ENCODE results near the gene FANCD2.
"Not testable (repeated sequence)": the region's sequence is repeated elsewhere in the genome, so short reads cannot be mapped to it uniquely, and the experiment has no call there.

FANCD2 gene

GRCh38 chr3:10085738-10086137 lies 59.5 kb downstream of the FANCD2 start:
- no peak for DNase-seq (ENCODE audit: low read depth)
- no peak for TF ChIP-seq CTCF (IDR thresholded peaks at IDR 0.05; ENCODE audit: insufficient read depth, low read depth, low read length, missing control alignments)
- no peak overlapping the region for H3K4me3 ChIP-seq (ENCODE audit: low read depth, low read length)

DNA sequence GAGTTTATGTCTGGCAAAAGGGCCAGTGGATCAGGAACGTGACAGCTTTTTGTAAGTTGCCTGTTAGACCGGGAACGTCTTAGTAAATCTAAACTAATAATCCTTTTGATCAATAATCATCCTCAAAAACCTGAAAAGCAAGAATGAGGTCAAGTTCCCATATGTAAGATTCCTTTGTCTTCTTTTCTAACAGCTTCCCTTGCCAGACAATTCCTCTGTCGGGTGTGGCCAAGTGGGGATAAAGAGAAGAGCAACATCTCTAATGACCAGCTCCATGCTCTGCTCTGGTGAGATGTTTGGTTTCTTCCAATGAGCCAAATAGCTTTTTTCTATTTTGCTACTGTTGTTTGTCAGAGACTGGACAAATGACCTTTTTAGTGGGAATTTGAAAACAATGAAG lies 62.0 kb downstream of the FANCD2 start:
- no peak for DNase-seq (ENCODE audit: low read depth)
- no peak for TF ChIP-seq CTCF (IDR thresholded peaks at IDR 0.05; ENCODE audit: insufficient read depth, low read depth, low read length, missing control alignments)
- H3K4me3 ChIP-seq (ENCODE audit: low read depth, low read length): no peak overlapping the region

- no peak overlapping the region for H3K4me3 ChIP-seq (ENCODE audit: low read depth, low read length)
- no peak for TF ChIP-seq CTCF (IDR thresholded peaks at IDR 0.05; ENCODE audit: insufficient read depth, low read depth, low read length, missing control alignments)
- DNase-seq (ENCODE audit: low read depth): no peak
Observed at GRCh38 chr3:10090179-10090578, 63.9 kb downstream of the FANCD2 start.

DNA sequence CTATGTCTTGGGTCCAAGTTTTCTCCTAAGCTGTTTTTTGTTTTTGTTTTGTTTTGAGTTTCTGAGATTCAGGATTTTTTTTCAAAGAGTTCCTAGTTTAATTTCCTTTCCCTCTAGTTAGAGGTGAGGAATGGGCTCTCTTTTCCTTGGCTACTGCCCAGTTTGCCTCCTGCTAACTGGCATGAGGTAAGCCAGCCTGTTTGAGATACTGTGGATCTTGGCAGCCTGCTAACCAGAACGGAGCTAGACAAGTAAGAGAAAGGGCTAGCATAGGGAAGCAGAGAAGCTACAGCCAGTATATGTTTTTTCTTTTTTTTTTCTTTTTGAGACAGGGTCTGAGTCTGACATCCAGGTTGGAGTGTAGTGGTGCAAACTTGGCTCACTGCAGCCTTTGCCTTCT lies 64.5 kb downstream of the FANCD2 start:
- H3K4me3 ChIP-seq (ENCODE audit: low read depth, low read length); DNase-seq (ENCODE audit: low read depth): not testable (repeated sequence)

- DNase-seq (ENCODE audit: low read depth); H3K4me3 ChIP-seq (ENCODE audit: low read depth, low read length): not testable (repeated sequence)
Observed at GRCh38 chr3:10091387-10091786, 65.2 kb downstream of the FANCD2 start.

DNA sequence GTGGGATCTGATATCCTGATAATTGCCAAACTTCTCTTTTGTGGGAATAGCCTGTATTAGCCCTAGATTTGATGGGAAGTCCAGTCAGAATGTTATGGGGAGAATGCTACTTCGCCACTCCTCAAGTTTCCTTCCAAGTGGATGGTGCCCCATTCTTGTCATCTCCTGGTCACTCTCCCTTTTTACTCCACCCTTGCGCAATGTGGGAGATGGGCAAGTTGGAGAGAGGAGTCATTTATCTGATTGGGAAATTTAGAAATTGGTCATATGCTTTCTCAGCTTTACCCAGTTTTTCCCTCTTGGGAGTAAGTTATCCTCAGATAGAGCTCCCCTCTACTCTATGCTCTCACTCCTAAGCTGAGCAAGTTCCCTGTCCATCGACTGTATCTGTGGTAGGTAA lies 67.4 kb downstream of the FANCD2 start:
- H3K4me3 ChIP-seq (ENCODE audit: low read depth, low read length): no peak overlapping the region
- no peak for DNase-seq (ENCODE audit: low read depth)
- no peak for TF ChIP-seq CTCF (IDR thresholded peaks at IDR 0.05; ENCODE audit: insufficient read depth, low read depth, low read length, missing control alignments)

- no peak for DNase-seq (ENCODE audit: low read depth)
- no peak overlapping the region for H3K4me3 ChIP-seq (ENCODE audit: low read depth, low read length)
- TF ChIP-seq CTCF (IDR thresholded peaks at IDR 0.05; ENCODE audit: insufficient read depth, low read depth, low read length, missing control alignments): no peak
Observed at GRCh38 chr3:10099041-10099440, 72.8 kb downstream of the FANCD2 start.

DNA sequence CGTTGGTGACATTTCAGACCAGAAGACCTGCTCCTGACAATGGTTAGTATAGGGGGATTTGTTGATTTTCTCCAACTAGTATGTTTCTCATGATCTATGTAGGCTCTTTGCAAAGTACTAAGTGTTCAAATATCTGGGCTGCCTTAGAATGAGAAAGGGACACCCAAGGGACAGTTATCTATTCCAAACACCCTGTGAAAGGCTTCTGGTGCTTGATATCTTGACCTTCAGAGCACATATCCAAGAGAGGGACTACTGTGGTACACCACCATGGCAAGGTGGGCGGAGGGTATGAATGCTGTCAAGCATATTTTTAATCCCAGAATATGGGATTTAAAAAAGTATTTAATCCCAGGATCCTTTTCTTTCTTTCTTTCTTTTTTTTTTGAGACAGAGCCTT lies 80.7 kb downstream of the FANCD2 start:
- TF ChIP-seq CTCF (IDR thresholded peaks at IDR 0.05; ENCODE audit: insufficient read depth, low read depth, low read length, missing control alignments): no peak
- H3K4me3 ChIP-seq (ENCODE audit: low read depth, low read length): no peak overlapping the region
- no peak for DNase-seq (ENCODE audit: low read depth)

Measured in GM12865 (cell line).